TTC549 (cell line): Measurements from ENCODE around the gene BACH2.

ENCODE experiments used
- FAIRE-seq: peaks from 2 replicates; lab custom pipeline; 2012; peaks lifted over from hg19 to GRCh38; lab: Jason Lieb, UNC

The BACH2 gene

GRCh38 chr6:90277302-90278011, 19.2 kb downstream of the BACH2 start:
- no peak for FAIRE-seq

DNA sequence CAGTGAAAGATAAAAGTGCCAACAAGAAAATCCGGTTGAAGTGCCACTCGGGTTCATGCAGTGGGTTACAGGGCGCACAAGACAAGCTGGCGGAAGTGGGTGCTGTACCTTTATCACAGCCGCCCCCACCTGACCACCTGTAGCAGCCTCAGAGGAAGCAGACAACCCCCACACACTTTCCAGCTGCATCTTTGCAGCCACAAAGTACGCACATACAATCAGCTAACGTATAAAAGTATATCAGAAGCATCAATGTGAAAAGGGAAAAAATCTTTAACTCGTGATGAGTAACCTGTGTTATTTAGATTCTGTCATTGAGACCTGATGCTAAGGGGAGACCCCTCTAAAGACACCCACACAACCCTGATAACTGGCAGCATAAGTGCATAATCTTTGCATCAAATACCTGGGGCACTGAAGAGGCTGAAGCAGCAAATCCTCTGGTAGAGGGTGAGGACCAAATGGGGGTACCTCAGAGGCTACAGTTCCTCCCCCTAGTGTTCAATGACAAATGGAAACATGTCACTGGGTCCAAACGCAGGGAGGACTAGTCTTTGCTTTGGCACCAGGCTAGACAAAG, 22.1 kb downstream of the BACH2 start:
- FAIRE-seq, result no peak

DNA sequence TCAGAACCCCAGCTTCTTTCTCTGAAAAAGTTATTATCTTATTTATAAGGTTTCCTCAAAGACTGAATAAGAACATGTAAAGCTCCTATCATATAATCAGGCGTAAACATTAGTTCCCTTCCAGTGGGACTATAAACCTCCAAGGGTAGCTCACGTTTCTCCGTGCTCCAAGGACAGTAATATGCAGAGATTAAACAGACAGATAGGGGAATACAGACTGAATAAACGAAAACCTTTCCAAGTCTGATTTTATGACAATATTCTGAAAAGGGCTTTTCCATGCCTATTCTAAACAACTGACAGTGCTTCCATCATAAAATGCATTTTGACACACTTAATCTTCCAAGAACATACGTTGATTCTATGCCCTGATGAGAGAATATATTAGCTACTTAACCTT, 22.8 kb downstream of the BACH2 start:
- FAIRE-seq, result no peak

DNA sequence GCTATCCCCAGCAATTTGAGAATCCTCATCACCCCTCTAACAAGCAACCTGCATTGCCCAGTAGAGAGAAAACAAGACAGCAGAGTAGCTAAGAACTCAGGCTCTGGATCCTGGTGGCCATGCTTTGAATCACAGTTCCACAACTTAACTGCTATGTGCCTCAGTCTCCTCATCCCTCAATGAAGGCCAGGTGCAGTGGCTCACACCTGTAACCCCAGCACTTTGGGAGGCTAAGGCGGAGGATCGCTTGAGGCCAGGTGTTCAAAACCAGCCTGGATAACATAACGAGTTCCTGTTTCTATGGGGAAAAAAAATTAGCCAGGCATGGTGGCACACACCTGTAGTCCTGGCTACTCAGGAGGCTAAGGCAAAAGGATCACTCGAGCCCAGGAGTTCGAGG, 23.7 kb downstream of the BACH2 start:
- FAIRE-seq, result no peak

- FAIRE-seq, result no peak
These were observed 24.8 kb downstream of the BACH2 start for GRCh38 chr6:90271831-90272230.

DNA sequence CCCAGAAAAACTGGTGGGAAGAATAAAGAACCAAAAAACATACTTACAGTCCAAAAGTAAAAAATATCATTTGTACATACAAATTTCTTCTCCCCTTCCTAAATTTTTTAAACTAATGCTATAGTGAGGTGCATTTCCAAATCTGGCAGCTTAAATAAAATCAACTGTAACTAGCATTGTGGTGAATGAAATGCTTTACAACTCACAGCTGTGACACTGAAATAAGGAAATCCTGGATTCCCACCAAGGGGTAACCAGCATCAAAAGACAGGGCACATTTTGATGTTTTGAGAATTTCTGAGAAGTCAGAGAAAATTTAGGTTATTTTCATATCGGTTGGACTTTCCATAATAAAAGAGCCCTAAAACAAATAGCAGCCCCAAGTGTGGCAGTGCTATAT, 27.3 kb downstream of the BACH2 start:
- FAIRE-seq, result no peak

GRCh38 chr6:90268178-90268577, 28.5 kb downstream of the BACH2 start:
- FAIRE-seq, result no peak

DNA sequence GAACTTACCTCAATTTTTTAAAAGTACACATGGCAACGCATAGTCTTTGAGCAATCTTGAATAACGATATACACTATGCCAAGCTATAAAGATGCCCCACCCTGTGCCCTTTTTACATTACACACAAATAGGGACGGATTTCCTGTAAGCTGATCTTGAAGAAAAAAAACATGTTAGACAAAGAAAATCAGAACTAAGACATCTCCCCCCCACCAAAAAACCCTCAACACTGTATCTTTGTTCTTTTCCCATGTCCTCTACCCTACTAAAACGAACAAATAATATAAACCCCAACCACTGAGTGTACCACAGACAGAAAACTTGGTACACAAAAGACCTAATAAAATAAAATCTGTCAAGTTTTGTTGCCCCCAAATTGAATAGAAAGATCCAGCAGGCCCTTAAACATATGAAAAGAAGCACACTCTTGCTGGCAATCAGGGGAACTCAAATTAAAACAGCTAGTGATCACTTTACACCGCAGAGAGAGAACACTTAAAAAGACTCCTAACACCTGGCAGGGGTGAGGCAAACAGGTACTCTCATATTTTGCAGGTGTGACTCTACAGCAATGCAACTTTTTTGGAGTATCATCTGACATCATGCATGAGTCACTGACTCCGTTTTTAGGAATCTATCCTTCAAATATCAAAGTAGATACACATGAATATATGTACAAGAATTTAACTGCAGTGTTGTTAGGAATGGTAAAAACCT, 29.6 kb downstream of the BACH2 start:
- no peak for FAIRE-seq

GRCh38 chr6:90264561-90264960, 32.1 kb downstream of the BACH2 start:
- FAIRE-seq, result no peak

- FAIRE-seq, result no peak
These were observed 33.0 kb downstream of the BACH2 start for GRCh38 chr6:90263633-90264032.

DNA sequence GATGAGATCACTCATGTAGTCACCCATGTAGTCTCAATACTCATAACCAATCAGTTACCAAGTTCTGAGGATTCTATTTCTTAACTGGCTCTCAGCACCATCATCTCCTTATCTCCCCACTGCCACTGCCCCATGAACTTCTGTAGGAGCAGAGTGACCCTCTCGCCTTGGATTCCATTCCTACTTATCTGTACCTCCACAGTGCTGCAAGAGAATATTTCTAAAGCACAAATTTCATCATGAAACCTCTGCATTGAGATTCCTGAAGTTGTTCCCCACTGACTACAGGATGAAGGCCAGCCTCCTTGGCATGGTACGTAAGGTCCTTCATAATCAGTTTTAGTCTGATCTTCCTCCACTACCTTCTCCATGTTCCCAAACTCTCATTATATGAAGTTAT, 34.8 kb downstream of the BACH2 start:
- no peak for FAIRE-seq

GRCh38 chr6:90257486-90257738, 39.2 kb downstream of the BACH2 start:
- FAIRE-seq, result no peak

- FAIRE-seq, result no peak
These were observed 39.8 kb downstream of the BACH2 start for GRCh38 chr6:90256698-90257485.

- FAIRE-seq, result no peak
These were observed 43.0 kb downstream of the BACH2 start for GRCh38 chr6:90253631-90254030.

GRCh38 chr6:90251295-90251992, 45.2 kb downstream of the BACH2 start:
- no peak for FAIRE-seq

- no peak for FAIRE-seq
These were observed 46.2 kb downstream of the BACH2 start for GRCh38 chr6:90250405-90250804.

DNA sequence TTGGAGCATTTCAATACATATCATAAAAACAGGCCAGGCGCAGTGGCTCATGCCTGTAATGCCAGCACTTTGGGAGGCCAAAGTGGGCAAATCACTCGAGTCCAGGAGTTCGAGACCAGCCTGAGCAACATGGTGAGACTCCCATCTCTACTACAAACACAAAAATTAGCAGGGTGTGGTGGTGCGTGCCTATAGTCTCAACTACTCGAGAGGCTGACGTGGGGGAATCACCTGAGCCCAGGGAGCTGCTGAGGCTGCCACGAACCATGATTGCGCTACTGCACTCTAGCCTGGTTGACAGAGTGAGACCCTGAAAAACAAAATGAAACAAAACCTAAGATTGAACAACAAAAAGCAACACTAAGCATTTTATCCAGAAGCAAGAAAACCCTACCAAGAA, 47.2 kb downstream of the BACH2 start:
- no peak for FAIRE-seq

DNA sequence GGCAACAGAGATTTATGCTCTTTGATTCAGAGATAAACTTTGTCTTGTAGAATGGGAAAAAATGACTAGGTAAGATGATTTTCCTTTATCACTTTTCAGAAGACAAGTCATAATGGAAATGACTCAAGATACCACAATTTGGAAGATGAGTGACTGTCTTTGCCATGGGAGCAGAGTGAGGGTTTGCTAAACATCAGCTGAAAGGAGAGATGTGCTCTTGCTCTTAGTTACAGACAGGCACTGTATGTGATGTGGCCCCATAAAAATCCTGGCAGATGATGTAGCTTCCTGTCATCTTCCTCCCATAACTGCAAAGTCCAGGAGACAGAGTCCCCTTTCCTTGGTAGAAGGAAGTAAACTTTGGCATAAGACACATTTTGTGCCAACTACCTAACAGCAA, 47.6 kb downstream of the BACH2 start:
- no peak for FAIRE-seq

DNA sequence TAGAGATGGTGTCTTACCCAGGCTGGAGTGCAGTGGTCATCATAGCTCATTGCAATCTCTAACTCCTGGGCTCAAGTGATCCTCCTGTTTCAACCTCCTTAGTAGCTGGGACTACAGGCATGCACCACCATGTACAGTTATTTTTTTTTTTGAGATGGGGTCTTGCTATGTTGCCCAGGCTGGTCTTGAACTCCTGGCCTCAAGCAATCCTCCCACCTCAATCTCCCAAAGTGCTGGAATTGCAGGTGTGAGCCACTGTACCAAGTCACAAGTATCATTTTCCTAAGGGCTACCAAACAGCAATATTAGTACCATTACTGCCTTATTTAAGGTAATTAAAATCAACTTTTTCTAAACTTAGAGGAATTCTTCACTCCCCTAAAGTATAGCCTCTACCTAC, 49.4 kb downstream of the BACH2 start:
- no peak for FAIRE-seq

- FAIRE-seq, result no peak
These were observed 55.3 kb downstream of the BACH2 start for GRCh38 chr6:90241229-90241880.

DNA sequence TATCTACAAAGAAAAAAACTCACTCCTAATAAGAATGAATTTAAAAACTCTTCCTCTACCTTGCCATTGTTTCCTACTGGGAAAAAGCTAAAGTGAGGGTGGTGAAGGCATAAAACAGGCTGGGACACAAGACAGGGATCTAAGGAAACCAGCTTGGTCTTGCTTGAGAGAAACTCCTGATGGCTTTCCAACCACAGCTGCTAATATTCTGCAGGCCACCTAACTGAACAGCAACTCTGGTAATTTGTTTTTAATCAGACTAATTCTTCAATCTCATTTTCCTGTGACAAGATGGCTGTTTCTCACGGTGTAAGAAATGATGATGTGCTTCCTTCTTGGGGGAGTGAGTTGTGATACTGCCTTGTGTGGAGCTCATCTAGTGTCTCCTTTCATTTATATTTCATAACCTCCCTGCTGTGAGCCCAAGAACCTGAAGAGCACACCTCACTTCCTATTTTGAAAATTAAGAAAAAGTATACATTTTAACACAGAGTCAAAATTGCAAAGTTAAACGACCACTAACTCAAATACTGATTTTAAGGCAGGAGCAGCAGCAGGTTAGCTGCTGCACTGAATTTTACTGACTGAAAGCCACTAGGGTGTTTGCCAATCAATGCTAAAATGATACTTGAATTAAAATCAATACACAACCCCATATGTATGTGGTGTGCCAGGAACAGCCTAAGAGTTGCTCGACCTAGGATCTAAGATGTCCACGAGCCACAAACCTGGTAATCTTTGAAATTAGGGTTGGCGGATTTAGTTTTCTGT, 58.0 kb downstream of the BACH2 start:
- FAIRE-seq, result no peak
